GM18499 (cell line): ENCODE data around the gene RNU6-9.
A peak's percentile ranks its signal among the peaks of the same experiment; 100 is the strongest.
"Not testable (repeated sequence)": the region's sequence is repeated elsewhere in the genome, so short reads cannot be mapped to it uniquely, and the experiment has no call there.

Experiments used
- ATAC-seq: cut with Tn5 transposase; IDR thresholded peaks from one replicate; pipeline ENCODE4 v1.9.1; 2021; ENCODE audit warnings: moderate number of reproducible peaks; ENCODE audit not compliant: insufficient read depth, unreplicated experiment

RNU6-9 gene

GRCh38 chr19:892894-893689 lies at the start of gene RNU6-9, which contains the start of gene MED16:
Gene RNU6-9, plus strand, starts transcription at chr19:893484.
Gene MED16, minus strand, starts transcription at chr19:893187. Its CDS starts 2,056 bp downstream, at chr19:891131.
- ATAC-seq: peak; percentile 60

- no peak for ATAC-seq
Observed at GRCh38 chr19:843836-844545, 49.3 kb upstream of the RNU6-9 start.

- no peak for ATAC-seq
Observed at GRCh38 chr19:844546-844971, 48.7 kb upstream of the RNU6-9 start.

GRCh38 chr19:845707-846521 lies 47.4 kb upstream of the RNU6-9 start:
- ATAC-seq: no peak

- no peak for ATAC-seq
Observed at GRCh38 chr19:848386-848921, 44.8 kb upstream of the RNU6-9 start.

- not testable (repeated sequence) for ATAC-seq
Observed at GRCh38 chr19:849195-849594, 44.1 kb upstream of the RNU6-9 start.

GRCh38 chr19:850221-850978 lies 42.9 kb upstream of the RNU6-9 start:
- no peak for ATAC-seq

- ATAC-seq: no peak
Observed at GRCh38 chr19:850979-851335, 42.3 kb upstream of the RNU6-9 start.

- ATAC-seq: no peak
Observed at GRCh38 chr19:852136-853013, 40.9 kb upstream of the RNU6-9 start, which contains the start of gene ELANE. Gene ELANE, plus strand, starts transcription at chr19:852303. Its CDS starts 26 bp downstream, at chr19:852329.

- ATAC-seq: no peak
Observed at GRCh38 chr19:853014-853585, 40.2 kb upstream of the RNU6-9 start.

- ATAC-seq: not testable (repeated sequence)
Observed at GRCh38 chr19:853614-854220, 39.6 kb upstream of the RNU6-9 start.

GRCh38 chr19:854549-854948 lies 38.7 kb upstream of the RNU6-9 start:
- no peak for ATAC-seq

- no peak for ATAC-seq
Observed at GRCh38 chr19:855142-855541, 38.1 kb upstream of the RNU6-9 start.

GRCh38 chr19:855566-856120 lies 37.6 kb upstream of the RNU6-9 start:
- no peak for ATAC-seq

GRCh38 chr19:858284-858683 lies 35.0 kb upstream of the RNU6-9 start:
- no peak for ATAC-seq

- no peak for ATAC-seq
Observed at GRCh38 chr19:858868-859843, 34.1 kb upstream of the RNU6-9 start, which contains the start of gene CFD. Gene CFD, plus strand, starts transcription at chr19:859664. Its CDS starts 26 bp downstream, at chr19:859690.
